Measurements from ENCODE around the gene IGSF21. TPM values are rescaled to one million over a fixed set of nuclear protein-coding genes. Genes with fewer than 3 reads are reported as not detected.

The IGSF21 gene
- total RNA-seq, 1 experiment from 2014 or later, result not detected

- CTCF ChIA-PET, result no interaction called here
- Mint-ChIP-seq H3K4me3 (ENCODE audit: unreplicated experiment) (no peak overlapping the region), H3K27ac (ENCODE audit: low read depth, unreplicated experiment) (no peak overlapping the region), H3K9me3 (ENCODE audit: unreplicated experiment) (no peaks in the 10 kb centered on the region), H3K36me3 (ENCODE audit: insufficient read depth, unreplicated experiment) (no peaks in the 10 kb centered on the region), H3K27me3 (ENCODE audit: insufficient read depth, unreplicated experiment) (peaks cover 30% of the 10 kb centered on the region), H3K4me1 (ENCODE audit: insufficient read depth, unreplicated experiment) (peaks cover 6% of the 10 kb centered on the region)
- TF ChIP-seq CTCF (IDR thresholded peaks at IDR 0.05; ENCODE audit: unreplicated experiment), result no peak
- no peak for DNase-seq (ENCODE audit: unreplicated experiment)
- no TSS peak for BruUV-seq (replicated peaks)
- POLR2A ChIA-PET, result no interaction called here
- intact Hi-C loops (cut with micrococcal nuclease), result no loop called here
These were observed 58.7 kb downstream of the IGSF21 start for GRCh38 chr1:18166341-18166740.

- H3K27me3 Mint-ChIP-seq (ENCODE audit: insufficient read depth, unreplicated experiment), result peaks cover 29% of the 10 kb centered on the region
- ChIA-PET CTCF (no interaction called here), POLR2A (no interaction called here)
- no peaks in the 10 kb centered on the region for H3K9me3 Mint-ChIP-seq (ENCODE audit: unreplicated experiment)
- no peaks in the 10 kb centered on the region for H3K36me3 Mint-ChIP-seq (ENCODE audit: insufficient read depth, unreplicated experiment)
- DNase-seq (ENCODE audit: unreplicated experiment), result no peak
- peaks cover 6% of the 10 kb centered on the region for H3K4me1 Mint-ChIP-seq (ENCODE audit: insufficient read depth, unreplicated experiment)
- H3K4me3 Mint-ChIP-seq (ENCODE audit: unreplicated experiment), result no peak overlapping the region
- intact Hi-C loops (cut with micrococcal nuclease), result no loop called here
- H3K27ac Mint-ChIP-seq (ENCODE audit: low read depth, unreplicated experiment), result no peak overlapping the region
- TF ChIP-seq CTCF (IDR thresholded peaks at IDR 0.05; ENCODE audit: unreplicated experiment), result no peak
- BruUV-seq (replicated peaks), result no TSS peak
These were observed 59.3 kb downstream of the IGSF21 start for GRCh38 chr1:18166929-18167328.

- peaks cover 29% of the 10 kb centered on the region for H3K27me3 Mint-ChIP-seq (ENCODE audit: insufficient read depth, unreplicated experiment)
- BruUV-seq (replicated peaks), result no TSS peak
- CTCF ChIA-PET, result no interaction called here
- POLR2A ChIA-PET, result no interaction called here
- no peak for TF ChIP-seq CTCF (IDR thresholded peaks at IDR 0.05; ENCODE audit: unreplicated experiment)
- peaks cover 6% of the 10 kb centered on the region for H3K4me1 Mint-ChIP-seq (ENCODE audit: insufficient read depth, unreplicated experiment)
- no peak overlapping the region for H3K4me3 Mint-ChIP-seq (ENCODE audit: unreplicated experiment)
- intact Hi-C loops (cut with micrococcal nuclease), result no loop called here
- no peaks in the 10 kb centered on the region for H3K9me3 Mint-ChIP-seq (ENCODE audit: unreplicated experiment)
- no peak for DNase-seq (ENCODE audit: unreplicated experiment)
- H3K27ac Mint-ChIP-seq (ENCODE audit: low read depth, unreplicated experiment), result no peak overlapping the region
- no peaks in the 10 kb centered on the region for H3K36me3 Mint-ChIP-seq (ENCODE audit: insufficient read depth, unreplicated experiment)
These were observed 62.8 kb downstream of the IGSF21 start for GRCh38 chr1:18170444-18170843.

GRCh38 chr1:18174037-18174436, 66.4 kb downstream of the IGSF21 start:
- intact Hi-C loops (cut with micrococcal nuclease), result no loop called here
- BruUV-seq (replicated peaks), result no TSS peak

More at GRCh38 chr1:18174037-18174436, 66.4 kb downstream of the IGSF21 start:
- TF ChIP-seq CTCF (IDR thresholded peaks at IDR 0.05; ENCODE audit: unreplicated experiment), result no peak
- Mint-ChIP-seq H3K4me3 (ENCODE audit: unreplicated experiment) (no peak overlapping the region), H3K27me3 (ENCODE audit: insufficient read depth, unreplicated experiment) (peaks cover 44% of the 10 kb centered on the region), H3K9me3 (ENCODE audit: unreplicated experiment) (no peaks in the 10 kb centered on the region), H3K36me3 (ENCODE audit: insufficient read depth, unreplicated experiment) (no peaks in the 10 kb centered on the region), H3K27ac (ENCODE audit: low read depth, unreplicated experiment) (no peak overlapping the region), H3K4me1 (ENCODE audit: insufficient read depth, unreplicated experiment) (no peaks in the 10 kb centered on the region)
- no peak for DNase-seq (ENCODE audit: unreplicated experiment)
- ChIA-PET POLR2A (no interaction called here), CTCF (interaction anchor here (0.6 kb wide), 1 partner anchor 70 kb away, joined by 4 read pairs; no protein-coding TSS in a partner anchor)
